ENCODE measurements around the gene SAMD11. TPM values are rescaled to one million over a fixed set of nuclear protein-coding genes. Genes with fewer than 3 reads are reported as not detected.

SAMD11 gene
- total and polyA plus RNA-seq, 4 donors: 0.51 to 4.1 (median 1.3) TPM

- DNase-seq (ENCODE audit: low spot score): no peak
- peak overlapping the region in 1 of 3 donors; percentile 50 for H3K4me3 ChIP-seq (ENCODE audit: low read depth in 1 of 3, low read length in 3 of 3)
- H3K4me1 ChIP-seq (ENCODE audit: control insufficient read depth in 4 of 4, insufficient read depth in 4 of 4, low read length in 3 of 4): peaks cover 15 to 35% (median 21%) of the 10 kb centered on the region in 4 donors
- peak overlapping the region in 1 of 2 donors; percentile 37 for H3K27ac ChIP-seq (ENCODE audit: low read depth in 1 of 2, low read length in 2 of 2)
- under 1% methylated on average over 98 of the region's 98 CpGs for WGBS
- H3K27me3 ChIP-seq (ENCODE audit: control insufficient read depth in 4 of 4, insufficient read depth in 4 of 4, low read length in 3 of 4): peaks cover 0 to 2% (median 0%) of the 10 kb centered on the region in 4 donors
- H3K36me3 ChIP-seq (ENCODE audit: control insufficient read depth in 4 of 4, insufficient read depth in 3 of 4, low read depth in 1 of 4, low read length in 3 of 4): peaks cover 0 to 19% (median 4%) of the 10 kb centered on the region in 4 donors
- H3K9me3 ChIP-seq (ENCODE audit: control insufficient read depth in 4 of 4, low read length in 3 of 4): no peaks in the 10 kb centered on the region
- H3K9ac ChIP-seq (ENCODE audit: low read depth in 1 of 2, low read length in 2 of 2): no peak overlapping the region
- TF ChIP-seq RXRA (IDR thresholded peaks at IDR 0.05) (no peak), TAF1 (conservative IDR thresholded peaks at IDR 0.05) (no peak), JUND (IDR thresholded peaks at IDR 0.05) (no peak), FOXA1 (IDR thresholded peaks at IDR 0.05) (no peak), YY1 (IDR thresholded peaks at IDR 0.05) (no peak), CTCF (IDR thresholded peaks at IDR 0.05; ENCODE audit: low read depth, low read length, missing input control) (no peak), REST (IDR thresholded peaks at IDR 0.05) (no peak), SP1 (IDR thresholded peaks at IDR 0.05) (no peak), FOXA2 (IDR thresholded peaks at IDR 0.05) (no peak), ZBTB33 (IDR thresholded peaks at IDR 0.05) (no peak), RAD21 (IDR thresholded peaks at IDR 0.05) (no peak), HNF4G (IDR thresholded peaks at IDR 0.05) (no peak), HNF4A (conservative IDR thresholded peaks at IDR 0.05) (no peak), MAX (IDR thresholded peaks at IDR 0.05) (no peak), NR2F2 (IDR thresholded peaks at IDR 0.05) (no peak), ATF3 (IDR thresholded peaks at IDR 0.05) (no peak), GABPA (IDR thresholded peaks at IDR 0.05 in 1 of 2, conservative IDR thresholded peaks at IDR 0.05 in 1 of 2) (no peak), EGR1 (IDR thresholded peaks at IDR 0.05; ENCODE audit: low read depth in 2 of 2) (no peak)
These were observed 18.1 kb downstream of the SAMD11 start for GRCh38 chr1:941588-942383.
